Liver (tissue), 3 donors: Measurements from ENCODE around the gene DOK5.

Experiments
- ATF3 ChIP-seq: IDR thresholded peaks from 2 replicates; pipeline ENCODE4 v1.6.1; 2016; ENCODE audit warnings: antibody characterized with exemption
- CTCF ChIP-seq: fragments of 150-350 bp; IDR thresholded peaks from 2 replicates; pipeline ENCODE4 v1.5.1; 2017; ENCODE audit warnings: improper control_type of control experiment, low read depth, low read length; ENCODE audit not compliant: missing input control
- FOXA2 ChIP-seq: IDR thresholded peaks from 2 replicates; pipeline ENCODE4 v1.6.1; 2016; ENCODE audit warnings: antibody characterized with exemption
- RAD21 ChIP-seq, 2 donors: IDR thresholded peaks; 2 replicates each; pipeline ENCODE4 v1.6.1; 2016; ENCODE audit warnings: antibody characterized with exemption in 2 of 2, mild to moderate bottlenecking in 2 of 2
- SP1 ChIP-seq: IDR thresholded peaks from 2 replicates; pipeline ENCODE4 v1.6.1; 2018; ENCODE audit warnings: antibody characterized with exemption, mild to moderate bottlenecking
- TF ChIP-seq, protein P1 (sequence below): IDR thresholded peaks from 2 replicates; pipeline ENCODE4 v1.6.1; 2016; ENCODE audit warnings: antibody characterized with exemption, mild to moderate bottlenecking
- TF ChIP-seq, protein P2 (sequence below): IDR thresholded peaks from 2 replicates; pipeline ENCODE4 v1.6.1; 2016; ENCODE audit warnings: antibody characterized with exemption
- donor health status: healthy.
- donor health status: healthy.

DNA sequence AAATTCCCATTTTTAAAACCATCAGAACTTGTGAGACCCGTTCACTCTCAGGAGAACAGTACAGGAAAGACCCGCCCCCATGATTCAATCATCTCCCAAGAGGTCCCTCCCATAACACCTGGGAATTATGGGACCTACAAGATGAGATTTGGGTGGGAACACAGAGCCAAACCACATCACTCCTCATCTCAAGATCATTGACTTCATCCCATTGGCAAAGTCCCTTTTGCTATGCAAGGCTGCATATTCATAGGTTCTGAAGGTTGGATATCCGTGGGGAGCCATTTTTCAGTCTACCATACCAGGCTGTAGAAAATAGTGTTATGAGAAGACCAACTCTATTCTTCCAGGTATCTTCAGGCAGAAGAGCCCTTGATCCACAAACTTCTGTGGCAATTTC is 219.1 kb downstream of the DOK5 start:
- TF ChIP-seq CTCF = no peak
- TF ChIP-seq ATF3 = no peak
- TF ChIP-seq, protein P1, sequence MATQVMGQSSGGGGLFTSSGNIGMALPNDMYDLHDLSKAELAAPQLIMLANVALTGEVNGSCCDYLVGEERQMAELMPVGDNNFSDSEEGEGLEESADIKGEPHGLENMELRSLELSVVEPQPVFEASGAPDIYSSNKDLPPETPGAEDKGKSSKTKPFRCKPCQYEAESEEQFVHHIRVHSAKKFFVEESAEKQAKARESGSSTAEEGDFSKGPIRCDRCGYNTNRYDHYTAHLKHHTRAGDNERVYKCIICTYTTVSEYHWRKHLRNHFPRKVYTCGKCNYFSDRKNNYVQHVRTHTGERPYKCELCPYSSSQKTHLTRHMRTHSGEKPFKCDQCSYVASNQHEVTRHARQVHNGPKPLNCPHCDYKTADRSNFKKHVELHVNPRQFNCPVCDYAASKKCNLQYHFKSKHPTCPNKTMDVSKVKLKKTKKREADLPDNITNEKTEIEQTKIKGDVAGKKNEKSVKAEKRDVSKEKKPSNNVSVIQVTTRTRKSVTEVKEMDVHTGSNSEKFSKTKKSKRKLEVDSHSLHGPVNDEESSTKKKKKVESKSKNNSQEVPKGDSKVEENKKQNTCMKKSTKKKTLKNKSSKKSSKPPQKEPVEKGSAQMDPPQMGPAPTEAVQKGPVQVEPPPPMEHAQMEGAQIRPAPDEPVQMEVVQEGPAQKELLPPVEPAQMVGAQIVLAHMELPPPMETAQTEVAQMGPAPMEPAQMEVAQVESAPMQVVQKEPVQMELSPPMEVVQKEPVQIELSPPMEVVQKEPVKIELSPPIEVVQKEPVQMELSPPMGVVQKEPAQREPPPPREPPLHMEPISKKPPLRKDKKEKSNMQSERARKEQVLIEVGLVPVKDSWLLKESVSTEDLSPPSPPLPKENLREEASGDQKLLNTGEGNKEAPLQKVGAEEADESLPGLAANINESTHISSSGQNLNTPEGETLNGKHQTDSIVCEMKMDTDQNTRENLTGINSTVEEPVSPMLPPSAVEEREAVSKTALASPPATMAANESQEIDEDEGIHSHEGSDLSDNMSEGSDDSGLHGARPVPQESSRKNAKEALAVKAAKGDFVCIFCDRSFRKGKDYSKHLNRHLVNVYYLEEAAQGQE = no peak
- no peak for TF ChIP-seq SP1
- no peak for TF ChIP-seq FOXA2
- TF ChIP-seq RAD21 (IDR thresholded peaks at IDR 0.05) = no peak
- TF ChIP-seq, protein P2, sequence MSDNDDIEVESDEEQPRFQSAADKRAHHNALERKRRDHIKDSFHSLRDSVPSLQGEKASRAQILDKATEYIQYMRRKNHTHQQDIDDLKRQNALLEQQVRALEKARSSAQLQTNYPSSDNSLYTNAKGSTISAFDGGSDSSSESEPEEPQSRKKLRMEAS = no peak
